GM21367 (cell line): ENCODE results near the gene FRAS1.
"Not testable (repeated sequence)": the region's sequence is repeated elsewhere in the genome, so short reads cannot be mapped to it uniquely, and the experiment has no call there.

Experiments
- ATAC-seq: cut with Tn5 transposase; IDR thresholded peaks from one replicate; pipeline ENCODE4 v1.9.1; 2021; ENCODE audit not compliant: unreplicated experiment

Gene FRAS1

GRCh38 chr4:78484574-78484973 is 427.5 kb downstream of the FRAS1 start:
- ATAC-seq = no peak

GRCh38 chr4:78493731-78494130 is 436.6 kb downstream of the FRAS1 start:
- ATAC-seq = no peak

DNA sequence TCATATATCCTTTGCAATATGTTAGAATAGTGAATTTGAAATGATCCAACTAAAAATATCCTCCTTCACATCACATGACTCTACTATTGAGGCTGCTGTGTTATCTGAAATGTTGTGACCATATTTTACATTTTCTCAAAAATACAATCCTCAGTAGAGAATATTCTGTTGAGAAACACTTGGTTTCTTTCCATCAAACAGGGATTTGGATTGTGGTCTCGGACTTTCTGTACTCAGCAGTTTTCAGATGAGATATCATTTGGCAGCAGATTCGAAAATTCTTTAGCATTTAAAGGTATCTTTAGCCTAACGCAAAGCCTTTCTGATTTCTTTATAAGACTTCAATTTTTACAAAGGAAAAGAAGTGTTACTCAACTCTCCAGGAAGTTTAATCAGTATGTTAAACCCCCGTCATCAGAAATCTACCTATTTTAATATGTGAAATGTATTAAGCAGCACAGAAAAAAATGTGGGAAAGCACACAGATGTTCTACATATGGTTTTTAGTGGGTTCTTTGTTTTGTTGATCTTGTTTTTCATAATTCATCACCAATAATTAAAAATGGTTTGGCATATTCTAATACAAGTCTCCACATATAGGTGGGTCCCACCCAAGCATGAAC is 439.0 kb downstream of the FRAS1 start:
- ATAC-seq = no peak

DNA sequence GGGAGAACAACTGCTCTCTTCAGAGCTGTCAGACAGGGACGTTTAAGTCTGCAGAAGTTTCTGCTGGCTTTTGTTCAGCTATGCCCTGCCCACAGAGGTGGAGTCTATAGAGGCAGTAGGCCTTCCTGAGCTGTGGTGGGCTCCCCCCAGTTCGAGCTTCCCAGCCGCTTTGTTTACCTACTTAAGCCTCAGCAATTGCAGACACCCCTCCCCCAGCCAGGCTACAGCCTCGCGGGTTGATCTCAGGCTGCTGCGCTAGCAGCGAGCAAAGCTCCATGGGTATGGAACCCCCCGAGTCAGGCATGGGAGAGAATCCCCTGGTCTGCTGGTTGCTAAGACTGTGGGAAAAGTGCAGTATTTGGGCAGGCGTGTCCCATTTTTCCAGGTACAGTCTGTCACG is 449.1 kb downstream of the FRAS1 start:
- not testable (repeated sequence) for ATAC-seq

- ATAC-seq = no peak
Measured at GRCh38 chr4:78509043-78509442, 451.9 kb downstream of the FRAS1 start.

GRCh38 chr4:78510108-78510507 is 453.0 kb downstream of the FRAS1 start:
- ATAC-seq = no peak

DNA sequence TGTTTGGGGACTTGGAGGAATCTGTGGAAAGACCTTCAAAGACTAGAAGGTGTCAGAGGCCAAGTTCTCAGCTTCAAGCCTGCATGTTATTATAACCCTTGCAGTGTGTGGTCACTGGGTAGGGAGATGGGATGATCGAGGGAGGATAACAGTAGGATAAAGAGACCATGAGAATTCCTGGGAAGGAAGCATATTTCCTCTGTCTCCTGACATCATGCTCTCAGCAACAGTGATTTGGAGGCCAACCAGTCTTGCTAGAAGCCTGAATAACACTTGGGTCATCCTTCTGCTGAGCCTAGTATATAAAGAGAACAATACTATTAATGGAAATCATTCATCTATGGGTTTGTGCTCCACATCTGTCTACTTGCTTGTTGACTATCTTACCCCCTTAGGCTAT is 453.6 kb downstream of the FRAS1 start:
- no peak for ATAC-seq

- no peak for ATAC-seq
Measured at GRCh38 chr4:78512357-78512920, 455.3 kb downstream of the FRAS1 start.

DNA sequence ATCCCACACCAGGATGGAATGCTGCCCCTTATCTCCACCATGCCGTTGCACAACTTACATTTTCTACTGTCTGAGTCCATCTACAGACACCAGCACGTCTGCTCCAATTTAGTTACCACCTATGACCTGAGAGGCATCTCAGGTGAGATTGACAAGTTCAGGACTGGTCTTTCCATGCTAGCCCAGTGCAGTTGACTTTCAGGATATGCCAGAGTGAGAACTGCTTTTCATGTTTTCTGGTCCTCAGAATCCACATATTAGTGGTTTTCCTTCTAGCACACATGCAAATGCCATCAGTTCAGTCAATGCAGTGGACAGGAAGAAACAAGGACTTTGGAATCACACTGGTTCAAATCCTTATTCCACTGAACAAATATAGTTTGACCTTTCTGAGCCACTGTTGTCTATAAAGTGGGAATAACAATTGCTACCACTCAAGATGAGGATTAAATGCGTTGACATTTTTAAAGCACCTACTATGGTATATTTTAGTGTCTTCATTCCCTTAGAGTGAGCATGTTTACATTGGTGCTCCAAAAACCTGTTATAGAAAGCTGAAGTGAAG is 456.4 kb downstream of the FRAS1 start:
- no peak for ATAC-seq

DNA sequence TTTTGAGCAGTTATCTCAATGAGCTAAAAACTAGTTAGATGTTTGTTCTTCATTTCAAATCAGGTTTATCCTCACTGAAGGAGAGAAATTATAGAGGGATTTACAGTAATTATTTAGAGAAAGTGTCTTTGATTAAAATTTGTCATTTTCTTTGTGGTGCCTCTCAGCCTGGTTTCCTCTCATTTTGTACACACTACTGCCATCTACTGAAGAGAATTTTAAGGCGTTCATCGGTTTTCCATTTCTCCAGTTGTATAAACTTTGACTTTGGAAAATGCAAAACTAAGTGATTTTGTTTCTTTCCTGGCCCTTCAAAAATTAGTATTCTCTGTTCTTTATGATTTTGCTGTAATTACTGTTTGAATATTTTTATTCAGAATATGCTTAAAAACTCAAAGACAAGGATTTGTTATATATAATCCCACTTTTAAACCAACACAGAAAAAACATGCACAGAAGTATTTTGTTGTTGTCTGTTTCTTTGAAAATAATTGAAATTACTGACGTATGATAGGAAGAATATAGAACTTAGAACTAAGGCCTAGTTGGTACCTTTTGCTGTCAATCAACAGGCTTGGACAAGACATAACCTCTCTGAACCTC is 460.0 kb downstream of the FRAS1 start:
- ATAC-seq = no peak

DNA sequence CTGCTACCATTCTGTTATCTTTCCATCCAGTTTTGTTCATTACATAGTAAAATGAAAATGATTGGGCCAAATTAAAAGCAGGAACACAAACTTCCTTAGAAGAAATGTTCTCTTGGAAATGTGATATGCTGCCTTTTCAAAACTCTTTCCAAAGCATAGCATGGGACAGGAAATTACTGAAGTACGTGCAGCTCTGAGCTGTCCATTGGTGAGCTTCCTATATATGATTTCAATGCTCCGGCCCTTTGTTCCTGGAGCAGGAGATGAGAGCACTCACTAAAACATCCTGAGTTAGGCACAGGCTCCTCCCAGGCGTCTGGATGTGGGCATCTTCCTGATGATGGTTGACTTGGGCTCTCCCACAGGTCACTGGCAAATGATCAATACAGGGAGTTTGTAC is 461.4 kb downstream of the FRAS1 start:
- no peak for ATAC-seq

DNA sequence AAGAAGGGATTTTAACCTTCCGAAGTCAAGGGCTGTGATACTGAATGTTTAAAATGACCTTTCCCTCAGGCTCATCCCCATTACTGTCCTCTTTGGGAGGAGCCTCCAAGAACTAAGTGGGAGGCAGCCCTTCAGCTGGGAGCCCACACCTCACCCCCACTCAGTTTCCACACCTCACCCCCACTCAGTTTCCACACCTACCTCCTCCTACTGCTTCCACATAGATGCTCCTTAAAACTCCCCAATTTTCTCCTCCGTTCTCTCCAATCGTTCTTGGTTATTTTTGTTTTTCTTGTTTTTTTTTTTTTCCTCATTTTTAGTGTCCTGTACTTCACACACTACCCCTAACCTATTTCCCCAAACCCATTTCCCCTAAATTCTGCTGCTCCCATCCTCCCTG is 462.8 kb downstream of the FRAS1 start:
- ATAC-seq = no peak

GRCh38 chr4:78520808-78521226 is 463.7 kb downstream of the FRAS1 start:
- ATAC-seq = no peak

DNA sequence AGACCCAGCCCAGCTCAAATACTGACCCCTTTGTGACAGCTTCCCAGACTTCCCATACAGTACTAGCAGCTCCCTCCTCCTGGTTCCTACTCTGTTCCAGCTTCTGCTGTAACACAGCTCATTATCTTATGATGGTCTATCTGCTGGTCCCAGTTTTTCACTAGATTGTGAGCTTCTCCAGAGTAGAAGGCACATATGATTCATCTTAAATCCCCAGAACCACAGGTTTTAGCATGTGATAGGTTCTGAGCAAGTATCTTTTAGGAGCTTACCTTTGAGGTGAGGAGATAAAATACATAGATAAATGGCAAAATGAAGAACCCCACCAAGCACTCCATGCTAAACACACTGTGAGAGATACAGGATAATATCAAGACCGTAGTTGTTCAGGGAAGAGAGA is 466.9 kb downstream of the FRAS1 start:
- no peak for ATAC-seq

DNA sequence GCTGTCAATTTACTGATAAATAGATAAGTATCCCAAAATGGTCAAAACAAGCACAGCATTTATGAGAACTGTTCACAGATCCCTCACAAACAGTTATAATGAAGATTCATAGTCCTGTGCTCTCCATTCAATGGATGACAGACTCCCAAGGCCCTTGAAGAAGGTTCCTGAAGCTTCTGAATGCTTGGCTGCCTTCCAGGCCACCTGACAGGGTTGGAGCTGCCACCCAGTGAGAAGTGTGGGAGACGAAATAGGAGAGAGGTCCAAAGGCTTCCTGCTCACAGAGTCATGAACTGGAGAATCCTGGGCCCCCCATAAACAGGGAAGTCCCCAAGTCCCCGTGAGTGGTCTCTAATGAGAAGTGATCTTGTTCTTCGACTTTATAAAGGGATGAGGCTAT is 468.4 kb downstream of the FRAS1 start:
- ATAC-seq = no peak

- no peak for ATAC-seq
Measured at GRCh38 chr4:78527103-78527502, 470.0 kb downstream of the FRAS1 start.

DNA sequence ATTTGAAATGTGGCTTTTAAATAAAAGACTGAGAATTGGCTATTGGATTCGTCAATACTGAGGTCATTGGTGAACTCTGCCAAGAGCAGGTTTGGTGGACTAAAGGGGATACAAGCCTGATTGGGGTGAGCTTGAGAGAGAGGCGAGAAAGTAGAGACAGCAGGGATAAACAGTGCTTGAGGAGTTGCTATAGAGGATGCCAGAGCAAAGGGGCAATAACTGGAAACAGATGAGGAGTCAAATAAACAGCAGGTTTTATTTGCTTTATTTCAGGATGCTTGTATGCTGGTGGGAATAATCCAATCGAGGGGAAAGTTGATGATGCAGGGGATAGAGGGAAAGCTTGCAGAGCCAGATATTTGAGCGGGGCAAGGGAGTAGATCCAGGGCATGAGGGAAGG is 470.4 kb downstream of the FRAS1 start:
- ATAC-seq = no peak

GRCh38 chr4:78528327-78528726 is 471.2 kb downstream of the FRAS1 start:
- ATAC-seq = no peak

- no peak for ATAC-seq
Measured at GRCh38 chr4:78529569-78530209, 472.6 kb downstream of the FRAS1 start.

- no peak for ATAC-seq
Measured at GRCh38 chr4:78532046-78532445, 474.9 kb downstream of the FRAS1 start.

- no peak for ATAC-seq
Measured at GRCh38 chr4:78533854-78534253, 476.7 kb downstream of the FRAS1 start.
